ENCODE data around the gene PLEKHA7. TPM values are rescaled to one million over a fixed set of nuclear protein-coding genes. Genes with fewer than 3 reads are reported as not detected.

The PLEKHA7 gene
- total and polyA plus RNA-seq, 2 of the 4 experiments (the other 2 are of a cell fraction): 0.12 TPM; not detected in 1

- POLR2A ChIA-PET (ENCODE audit: unreplicated experiment): no interaction called here
Observed at GRCh38 chr11:16814410-16815046, 199.7 kb downstream of the PLEKHA7 start.

More at GRCh38 chr11:16814410-16815046, 199.7 kb downstream of the PLEKHA7 start:
- H2AK5ac ChIP-seq (ENCODE audit: low read depth, low read length): no peak overlapping the region
- ATAC-seq (ENCODE audit: low read depth) (no peak; the same call in 1 of the 2 replicates), DNase-seq (no peak)
- intact Hi-C loops (cut with micrococcal nuclease): no loop called here
- CTCF ChIA-PET: no interaction called here
- no peak overlapping the region for H3K56ac ChIP-seq (ENCODE audit: extremely low read depth, insufficient read depth, low read length)
- H3K4me3 ChIP-seq (ENCODE audit: insufficient read depth, low read depth, low read length): no peak overlapping the region
- dilution Hi-C loops (cut with HindIII; ENCODE audit: low sequenced_read_pairs, unreplicated experiment): no loop called here
- no peak overlapping the region for H4K5ac ChIP-seq (ENCODE audit: low read depth, low read length)
- H3K4ac ChIP-seq (ENCODE audit: low read depth, low read length): no peak overlapping the region
- H3K9me3 ChIP-seq (ENCODE audit: control insufficient read depth, insufficient read depth, low read length): no peaks in the 10 kb centered on the region
- no peak overlapping the region for H3K14ac ChIP-seq (replicated peaks; ENCODE audit: low read depth, low read length)
- 40% methylated on average over 1 of the region's 7 CpGs; no CpG with 5 or more reads in 1 of the 2 experiments for WGBS, 2 experiments (ENCODE audit: extremely low coverage in 2 of 2, insufficient read length in 1 of 2)
- H3K9ac ChIP-seq (ENCODE audit: low read depth, low read length): no peak overlapping the region
- TF ChIP-seq RAD21 (IDR thresholded peaks at IDR 0.05; ENCODE audit: low read length): no peak
- TF ChIP-seq POLR2A (IDR thresholded peaks at IDR 0.05; ENCODE audit: low read depth, low read length): no peak
- TF ChIP-seq MXI1 (IDR thresholded peaks at IDR 0.05; ENCODE audit: borderline replicate concordance, low read depth, low read length): no peak
- TF ChIP-seq, protein P1, sequence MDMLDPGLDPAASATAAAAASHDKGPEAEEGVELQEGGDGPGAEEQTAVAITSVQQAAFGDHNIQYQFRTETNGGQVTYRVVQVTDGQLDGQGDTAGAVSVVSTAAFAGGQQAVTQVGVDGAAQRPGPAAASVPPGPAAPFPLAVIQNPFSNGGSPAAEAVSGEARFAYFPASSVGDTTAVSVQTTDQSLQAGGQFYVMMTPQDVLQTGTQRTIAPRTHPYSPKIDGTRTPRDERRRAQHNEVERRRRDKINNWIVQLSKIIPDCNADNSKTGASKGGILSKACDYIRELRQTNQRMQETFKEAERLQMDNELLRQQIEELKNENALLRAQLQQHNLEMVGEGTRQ (IDR thresholded peaks at IDR 0.05; ENCODE audit: low read depth, low read length): no peak
- TF ChIP-seq CEBPB (IDR thresholded peaks at IDR 0.05; ENCODE audit: low read depth, low read length): no peak
- no peak for TF ChIP-seq MAZ (IDR thresholded peaks at IDR 0.05; ENCODE audit: borderline replicate concordance, low read depth, low read length)
- TF ChIP-seq RFX5 (IDR thresholded peaks at IDR 0.05; ENCODE audit: low read depth, low read length): no peak
- H2BK120ac ChIP-seq (ENCODE audit: low read depth, low read length): no peak overlapping the region
- no TSS peak for BruUV-seq (replicated peaks)
- H3K4me2 ChIP-seq (ENCODE audit: low read depth, low read length): peak overlapping the region; percentile 48; the same call in 1 of the 2 replicates
- H2BK15ac ChIP-seq (ENCODE audit: low read depth, low read length): no peak overlapping the region
- H3K4me1 ChIP-seq (ENCODE audit: control insufficient read depth, insufficient read depth, low read length): no peaks in the 10 kb centered on the region
- H4K8ac ChIP-seq (ENCODE audit: low read depth in 2 of 2, low read length in 2 of 2): no peak overlapping the region
- in situ Hi-C loops (cut with MboI; ENCODE audit: low sequenced_read_pairs): no loop called here
- H3K36me3 ChIP-seq (ENCODE audit: control insufficient read depth, insufficient read depth, low read length): no peaks in the 10 kb centered on the region
- no peak overlapping the region for H3K23ac ChIP-seq (ENCODE audit: low read depth, low read length)
- H4K20me1 ChIP-seq (ENCODE audit: insufficient read depth, low read length): no peaks in the 10 kb centered on the region
- H3K18ac ChIP-seq (ENCODE audit: low read depth, low read length): no peak overlapping the region
- peak overlapping the region; percentile 54 for H2AFZ ChIP-seq (replicated peaks; ENCODE audit: low read length, poor library complexity)
- peaks cover 45% of the 10 kb centered on the region for H3K27me3 ChIP-seq (ENCODE audit: control insufficient read depth, insufficient read depth, low read length)
- H2BK5ac ChIP-seq (ENCODE audit: low read depth, low read length, poor library complexity, severe bottlenecking): no peak overlapping the region
- H2BK20ac ChIP-seq (ENCODE audit: low read depth, low read length): no peak overlapping the region
- H3K27ac ChIP-seq (ENCODE audit: insufficient read depth, low read length): no peak overlapping the region
- H3K9me1 ChIP-seq (ENCODE audit: insufficient read depth, low read length): no peaks in the 10 kb centered on the region
- H4K91ac ChIP-seq (ENCODE audit: insufficient read depth, low read depth, low read length): no peak overlapping the region
- H3K79me1 ChIP-seq (ENCODE audit: low read depth in 1 of 2, low read length in 2 of 2): no peaks in the 10 kb centered on the region
- H2AK9ac ChIP-seq (replicated peaks; ENCODE audit: low read depth, low read length, poor library complexity): no peak overlapping the region
